Neural crest cell (in vitro differentiated cells): ENCODE results near the gene GADD45G. TPM values are rescaled to one million over a fixed set of nuclear protein-coding genes. Genes with fewer than 3 reads are reported as not detected.

Experiments used
- DNase-seq: peaks from one replicate; pipeline ENCODE4 v3.0.0; 2021; ENCODE audit warnings: low read depth, mixed read lengths, low spot score
- H3K27ac Mint-ChIP-seq: one replicate; pipeline ENCODE4 v1.8.0; 2021; ENCODE audit warnings: mild to moderate bottlenecking, mixed read lengths; ENCODE audit not compliant: unreplicated experiment
- H3K27me3 Mint-ChIP-seq: 2 replicates; pipeline ENCODE4 v1.8.0; 2021; ENCODE audit warnings: low read depth, mild to moderate bottlenecking, mixed read lengths
- H3K36me3 Mint-ChIP-seq: 2 replicates; pipeline ENCODE4 v1.8.0; 2021; ENCODE audit warnings: low read depth, mild to moderate bottlenecking, mixed read lengths
- H3K4me1 Mint-ChIP-seq: 2 replicates; pipeline ENCODE4 v1.8.0; 2021; ENCODE audit warnings: mixed read lengths
- H3K4me3 Mint-ChIP-seq: one replicate; pipeline ENCODE4 v1.8.0; 2021; ENCODE audit warnings: mild to moderate bottlenecking, mixed read lengths
- H3K9me3 Mint-ChIP-seq: 2 replicates; pipeline ENCODE4 v1.8.0; 2021; ENCODE audit warnings: mixed read lengths
- total RNA-seq: library from RNA; stranded (reverse); gene quantifications from 2 replicates; pipeline ENCODE4 v1.2.1, GENCODE V29; 2021
- TF ChIP-seq, protein P1 (sequence below): fragments of 200-600 bp; sonication (generic); conservative IDR thresholded peaks from 2 replicates; pipeline ENCODE4 v1.5.0; 2021; ENCODE audit warnings: antibody characterized with exemption, mild to moderate bottlenecking

GADD45G gene
- total RNA-seq, 1 donor from 2014 or later: 11.9 TPM

- DNase-seq: no peak
- Mint-ChIP-seq H3K27me3 (peaks cover 65% of the 10 kb centered on the region), H3K9me3 (no peaks in the 10 kb centered on the region), H3K4me3 (no peak overlapping the region), H3K4me1 (peaks cover 12% of the 10 kb centered on the region), H3K36me3 (no peaks in the 10 kb centered on the region), H3K27ac (no peak overlapping the region)
- TF ChIP-seq, protein P1, sequence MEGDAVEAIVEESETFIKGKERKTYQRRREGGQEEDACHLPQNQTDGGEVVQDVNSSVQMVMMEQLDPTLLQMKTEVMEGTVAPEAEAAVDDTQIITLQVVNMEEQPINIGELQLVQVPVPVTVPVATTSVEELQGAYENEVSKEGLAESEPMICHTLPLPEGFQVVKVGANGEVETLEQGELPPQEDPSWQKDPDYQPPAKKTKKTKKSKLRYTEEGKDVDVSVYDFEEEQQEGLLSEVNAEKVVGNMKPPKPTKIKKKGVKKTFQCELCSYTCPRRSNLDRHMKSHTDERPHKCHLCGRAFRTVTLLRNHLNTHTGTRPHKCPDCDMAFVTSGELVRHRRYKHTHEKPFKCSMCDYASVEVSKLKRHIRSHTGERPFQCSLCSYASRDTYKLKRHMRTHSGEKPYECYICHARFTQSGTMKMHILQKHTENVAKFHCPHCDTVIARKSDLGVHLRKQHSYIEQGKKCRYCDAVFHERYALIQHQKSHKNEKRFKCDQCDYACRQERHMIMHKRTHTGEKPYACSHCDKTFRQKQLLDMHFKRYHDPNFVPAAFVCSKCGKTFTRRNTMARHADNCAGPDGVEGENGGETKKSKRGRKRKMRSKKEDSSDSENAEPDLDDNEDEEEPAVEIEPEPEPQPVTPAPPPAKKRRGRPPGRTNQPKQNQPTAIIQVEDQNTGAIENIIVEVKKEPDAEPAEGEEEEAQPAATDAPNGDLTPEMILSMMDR: no peak
These were observed 10.8 kb downstream of the GADD45G start for GRCh38 chr9:89615661-89616060.

- H3K9me3 Mint-ChIP-seq: no peaks in the 10 kb centered on the region
- no peaks in the 10 kb centered on the region for H3K36me3 Mint-ChIP-seq
- H3K4me3 Mint-ChIP-seq: no peak overlapping the region
- peaks cover 9% of the 10 kb centered on the region for H3K4me1 Mint-ChIP-seq
- TF ChIP-seq, protein P1: no peak
- peaks cover 60% of the 10 kb centered on the region for H3K27me3 Mint-ChIP-seq
- no peak for DNase-seq
- no peak overlapping the region for H3K27ac Mint-ChIP-seq
These were observed 11.6 kb downstream of the GADD45G start for GRCh38 chr9:89616411-89616810.

- Mint-ChIP-seq H3K9me3 (no peaks in the 10 kb centered on the region), H3K36me3 (no peaks in the 10 kb centered on the region), H3K27me3 (peaks cover 56% of the 10 kb centered on the region), H3K4me1 (peaks cover 17% of the 10 kb centered on the region), H3K27ac (no peak overlapping the region), H3K4me3 (no peak overlapping the region)
- no peak for DNase-seq
- TF ChIP-seq, protein P1: no peak
These were observed 13.2 kb downstream of the GADD45G start for GRCh38 chr9:89617978-89618377.

- no peak for DNase-seq
- no peak overlapping the region for H3K4me3 Mint-ChIP-seq
- peaks cover 52% of the 10 kb centered on the region for H3K27me3 Mint-ChIP-seq
- H3K36me3 Mint-ChIP-seq: no peaks in the 10 kb centered on the region
- H3K27ac Mint-ChIP-seq: no peak overlapping the region
- no peaks in the 10 kb centered on the region for H3K9me3 Mint-ChIP-seq
- TF ChIP-seq, protein P1: no peak
- H3K4me1 Mint-ChIP-seq: peaks cover 25% of the 10 kb centered on the region
These were observed 14.2 kb downstream of the GADD45G start for GRCh38 chr9:89619019-89619418.

GRCh38 chr9:89619424-89620138 lies 14.8 kb downstream of the GADD45G start:
- H3K4me3 Mint-ChIP-seq: no peak overlapping the region
- peaks cover 25% of the 10 kb centered on the region for H3K4me1 Mint-ChIP-seq
- TF ChIP-seq, protein P1: no peak
- no peaks in the 10 kb centered on the region for H3K36me3 Mint-ChIP-seq
- H3K27me3 Mint-ChIP-seq: peaks cover 49% of the 10 kb centered on the region
- H3K9me3 Mint-ChIP-seq: no peaks in the 10 kb centered on the region
- no peak for DNase-seq
- H3K27ac Mint-ChIP-seq: no peak overlapping the region
